CD4-positive, alpha-beta memory T cell (primary cell): ENCODE measurements around the gene NR3C2. TPM values are rescaled to one million over a fixed set of nuclear protein-coding genes. Genes with fewer than 3 reads are reported as not detected.

Experiments
- CTCF ChIA-PET: fragments of 350-600 bp; sonication (Branson Sonifier 250); formaldehyde crosslinking; loops from one replicate; lab custom pipeline; 2021; ENCODE audit warnings: inconsistent platforms; ENCODE audit not compliant: partially characterized antibody; lab: Charles Lee
- POLR2A ChIA-PET: fragments of 350-600 bp; sonication (Branson Sonifier 250); formaldehyde crosslinking; loops from one replicate; lab custom pipeline; 2021; ENCODE audit not compliant: partially characterized antibody; lab: Charles Lee
- DNase-seq, 5 donors: peaks; one replicate each; pipeline versions ENCODE4 v3.0.0 to v3.0.0-alpha.2; 2020 to 2022; ENCODE audit warnings: mixed read lengths in 1 of 5
- H3K27ac ChIP-seq: one replicate; pipeline ENCODE4 v1.7.0; 2013; ENCODE audit warnings: low read depth, low read length
- H3K27me3 ChIP-seq: 2 replicates; pipeline ENCODE4 v1.7.0; 2013; ENCODE audit warnings: mild to moderate bottlenecking, low read length, moderate library complexity; ENCODE audit not compliant: insufficient read depth
- H3K36me3 ChIP-seq: 2 replicates; pipeline ENCODE4 v1.7.0; 2013; ENCODE audit warnings: mild to moderate bottlenecking, low read length, moderate library complexity; ENCODE audit not compliant: insufficient read depth
- H3K4me1 ChIP-seq: 2 replicates; pipeline ENCODE4 v1.7.0; 2013; ENCODE audit warnings: mild to moderate bottlenecking, low read length, moderate library complexity; ENCODE audit not compliant: insufficient read depth
- H3K4me3 ChIP-seq, 2 donors: one replicate each; pipeline ENCODE4 v1.7.0; 2013; ENCODE audit warnings: low read length in 2 of 2, mild to moderate bottlenecking in 1 of 2
- H3K9me3 ChIP-seq, 2 donors: one replicate each; pipeline ENCODE4 v1.7.0; 2013; ENCODE audit warnings: low read length in 2 of 2, control low read depth in 1 of 2; ENCODE audit not compliant: control insufficient read depth in 1 of 2
- H3K27ac Mint-ChIP-seq, 7 donors: one replicate each; pipeline ENCODE4 v1.8.0; 2020 to 2021; ENCODE audit warnings: mixed read lengths in 7 of 7, mild to moderate bottlenecking in 6 of 7, inconsistent platforms in 3 of 7, moderate library complexity in 3 of 7
- H3K27me3 Mint-ChIP-seq, 2 donors: one replicate each; pipeline ENCODE4 v1.8.0; 2020 to 2021; ENCODE audit warnings: mixed read lengths in 2 of 2
- H3K36me3 Mint-ChIP-seq, 2 donors: one replicate each; pipeline ENCODE4 v1.8.0; 2020 to 2021; ENCODE audit warnings: mixed read lengths in 2 of 2, inconsistent platforms in 1 of 2, mild to moderate bottlenecking in 1 of 2
- H3K4me1 Mint-ChIP-seq, 4 donors: one replicate each; pipeline ENCODE4 v1.8.0; 2020 to 2021; ENCODE audit warnings: mixed read lengths in 4 of 4, mild to moderate bottlenecking in 1 of 4
- H3K4me3 Mint-ChIP-seq, 8 donors: one replicate each; pipeline ENCODE4 v1.8.0; 2020 to 2021; ENCODE audit warnings: mixed read lengths in 8 of 8, mild to moderate bottlenecking in 7 of 8, moderate library complexity in 6 of 8, inconsistent platforms in 3 of 8
- H3K9me3 Mint-ChIP-seq, 8 donors: one replicate each; pipeline ENCODE4 v1.8.0; 2020 to 2021; ENCODE audit warnings: mixed read lengths in 8 of 8, mild to moderate bottlenecking in 5 of 8, inconsistent platforms in 3 of 8, moderate library complexity in 1 of 8
- intact Hi-C: fragments of 100-400 bp; cut with micrococcal nuclease; formaldehyde crosslinking; loops from one replicate; pipeline ENCODE4 v1.15.1; 2023
- polyA plus RNA-seq, 2 donors: library from polyadenylated mRNA; unstranded; fragments of 300-500 nt; fragmentation: Illumina TruSeq; gene quantifications; one replicate each; pipeline ENCODE4 v1.2.3, GENCODE V29; 2021
- total RNA-seq, 2 experiments: library from RNA; stranded (reverse); gene quantifications; one replicate each; pipeline ENCODE4 v1.2.3, GENCODE V29; 2021

The NR3C2 gene
- total and polyA plus RNA-seq, 4 experiments from 2014 or later, result 4.9 to 50.9 (median 26.8) TPM

DNA sequence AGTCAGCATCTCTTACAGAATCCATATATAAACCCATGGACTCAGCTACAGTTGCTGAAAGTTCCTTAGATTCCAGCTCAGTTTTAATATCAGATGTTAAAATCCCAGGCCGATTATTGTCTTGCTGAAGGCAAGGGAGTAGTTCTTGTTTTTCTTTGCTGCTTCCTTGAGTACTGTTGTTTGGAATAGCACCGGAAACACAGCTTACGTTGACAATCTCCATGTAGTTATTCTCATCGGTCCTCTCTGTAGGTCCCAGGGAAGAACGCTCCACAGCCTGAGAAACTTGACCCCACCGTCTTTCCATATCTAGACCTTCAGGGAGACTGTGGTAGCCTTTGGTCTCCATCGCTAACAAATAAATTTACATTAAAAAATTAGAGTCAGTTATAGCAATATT, 5.7 kb downstream of the NR3C2 start:
- DNase-seq, result no peak
- Mint-ChIP-seq H3K4me1 (peaks cover 60 to 91% (median 71%) of the 10 kb centered on the region in 4 donors), H3K27ac (no peak overlapping the region), H3K36me3 (peaks cover 22 to 23% of the 10 kb centered on the region in 2 donors), H3K27me3 (no peaks in the 10 kb centered on the region), H3K9me3 (no peaks in the 10 kb centered on the region), H3K4me3 (peak overlapping the region in 3 of 8 donors; percentile 3 to 6 (median 6))
- no peak overlapping the region for H3K4me3 ChIP-seq
- H3K4me1 ChIP-seq, result peaks cover 83% of the 10 kb centered on the region
- no peak overlapping the region for H3K27ac ChIP-seq
- H3K36me3 ChIP-seq, result no peaks in the 10 kb centered on the region
- POLR2A ChIA-PET, result interaction anchor here (1.2 kb wide), 1 partner anchor 60 kb away, joined by 4 read pairs; no protein-coding TSS in a partner anchor
- intact Hi-C loops, result no loop called here
- no peaks in the 10 kb centered on the region for H3K9me3 ChIP-seq
- no peaks in the 10 kb centered on the region for H3K27me3 ChIP-seq
- CTCF ChIA-PET, result interaction anchor here (1.2 kb wide), 1 partner anchor 380 kb away, joined by 3 read pairs; no protein-coding TSS in a partner anchor

GRCh38 chr4:148435654-148436406, 6.4 kb downstream of the NR3C2 start:
- peak overlapping the region; percentile 4 to 80 (median 50) for H3K4me3 Mint-ChIP-seq
- Histone ChIP-seq H3K27ac (no peak overlapping the region), H3K4me3 (no peak overlapping the region), H3K4me1 (peaks cover 83% of the 10 kb centered on the region), H3K9me3 (no peaks in the 10 kb centered on the region), H3K27me3 (no peaks in the 10 kb centered on the region), H3K36me3 (no peaks in the 10 kb centered on the region)
- H3K27ac Mint-ChIP-seq, result peak overlapping the region in 1 of 7 donors; percentile 4
- H3K9me3 Mint-ChIP-seq, result no peaks in the 10 kb centered on the region
- intact Hi-C loops, result no loop called here
- CTCF ChIA-PET, result interaction anchor here (1.2 to 2.1 kb wide), 2 partner anchors 8 to 379 kb away, joined by 3 to 6 read pairs; no protein-coding TSS in a partner anchor
- no peak for DNase-seq
- POLR2A ChIA-PET, result interaction anchor here (1.2 to 5.2 kb wide), 2 partner anchors 7 to 60 kb away, joined by 4 to 28 read pairs; partner anchors contain the start of gene NR3C2
- H3K4me1 Mint-ChIP-seq, result peaks cover 62 to 91% (median 72%) of the 10 kb centered on the region in 4 donors
- H3K36me3 Mint-ChIP-seq, result peaks cover 22 to 23% of the 10 kb centered on the region in 2 donors
- H3K27me3 Mint-ChIP-seq, result no peaks in the 10 kb centered on the region

DNA sequence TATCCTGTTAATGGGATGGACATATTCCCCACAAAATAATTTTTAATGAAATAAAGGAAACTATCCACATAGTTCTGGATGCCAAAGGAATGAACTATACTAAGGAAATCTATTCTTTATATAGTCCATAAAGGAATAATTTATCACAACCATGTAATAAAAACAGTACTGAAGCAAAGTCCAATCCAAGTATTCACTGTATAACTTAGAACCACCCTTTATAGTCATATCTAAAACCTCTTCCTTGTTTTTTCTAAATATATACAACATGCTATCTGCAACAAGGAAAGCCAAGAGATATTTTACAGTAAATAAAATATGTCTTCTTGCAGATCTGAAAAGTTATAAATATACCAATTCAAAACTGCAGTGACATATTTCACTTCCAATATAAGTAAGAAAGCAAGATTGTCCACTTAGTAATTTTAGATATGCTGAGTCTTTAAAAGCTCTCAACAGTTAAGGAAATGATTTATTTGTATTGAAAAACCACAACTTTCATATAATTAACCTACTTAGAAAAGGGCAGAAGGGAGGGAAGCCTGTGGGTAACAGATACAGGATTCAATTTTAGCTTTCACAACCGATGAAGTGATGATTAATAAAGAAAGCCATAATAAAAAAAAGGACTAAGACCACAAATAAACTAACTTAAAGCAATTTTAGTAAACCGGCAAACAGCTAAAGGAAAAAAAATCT, 8.0 kb downstream of the NR3C2 start:
- Mint-ChIP-seq H3K4me1 (peaks cover 55 to 89% (median 67%) of the 10 kb centered on the region in 4 donors), H3K9me3 (no peaks in the 10 kb centered on the region), H3K4me3 (peak overlapping the region; percentile 67 to 82 (median 76)), H3K36me3 (peaks cover 22 to 23% of the 10 kb centered on the region in 2 donors), H3K27ac (peak overlapping the region in 2 of 7 donors; percentile 24 to 62), H3K27me3 (no peaks in the 10 kb centered on the region)
- H3K27me3 ChIP-seq, result no peaks in the 10 kb centered on the region
- DNase-seq, result peak in 1 of 5 donors; percentile 9
- POLR2A ChIA-PET, result interaction anchor here (5.2 kb wide), 1 partner anchor 8 kb away, joined by 28 read pairs; the partner anchor contains the start of gene NR3C2
- no peak overlapping the region for H3K27ac ChIP-seq
- CTCF ChIA-PET, result interaction anchor here (2.1 kb wide), 1 partner anchor 9 kb away, joined by 6 read pairs; no protein-coding TSS in a partner anchor
- H3K4me1 ChIP-seq, result peaks cover 75% of the 10 kb centered on the region
- no peaks in the 10 kb centered on the region for H3K9me3 ChIP-seq
- intact Hi-C loops, result no loop called here
- no peaks in the 10 kb centered on the region for H3K36me3 ChIP-seq
- no peak overlapping the region for H3K4me3 ChIP-seq

DNA sequence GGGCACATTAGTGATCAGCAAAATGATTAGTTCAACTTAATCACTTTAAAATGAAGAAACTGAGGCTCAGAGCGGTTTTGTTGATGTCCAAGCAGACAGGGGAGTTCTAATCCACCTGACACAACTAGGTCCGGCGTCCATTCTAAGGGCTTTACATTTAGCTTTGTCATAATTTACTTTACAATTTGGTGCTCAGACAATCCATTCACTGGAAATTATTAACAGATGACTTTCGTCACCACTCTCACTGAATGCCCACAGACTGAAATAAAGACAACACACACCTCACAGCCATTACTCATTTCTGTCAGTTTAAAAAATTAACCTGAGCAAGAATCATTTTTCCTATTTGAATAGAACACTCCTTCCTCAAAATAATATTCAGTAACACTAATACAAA, 10.8 kb downstream of the NR3C2 start:
- Histone ChIP-seq H3K4me3 (no peak overlapping the region), H3K36me3 (no peaks in the 10 kb centered on the region), H3K9me3 (no peaks in the 10 kb centered on the region), H3K27me3 (no peaks in the 10 kb centered on the region), H3K4me1 (peaks cover 69% of the 10 kb centered on the region), H3K27ac (no peak overlapping the region)
- intact Hi-C loops, result no loop called here
- peak overlapping the region in 5 of 8 donors; percentile 8 to 57 (median 25) for H3K4me3 Mint-ChIP-seq
- H3K27ac Mint-ChIP-seq, result no peak overlapping the region
- no peak for DNase-seq
- ChIA-PET POLR2A (interaction anchor here (0.6 to 5.2 kb wide), 2 partner anchors 11 to 150 kb away, joined by 4 to 28 read pairs; partner anchors contain the start of gene NR3C2), CTCF (no interaction called here)
- H3K27me3 Mint-ChIP-seq, result no peaks in the 10 kb centered on the region
- peaks cover 20 to 28% of the 10 kb centered on the region in 2 donors for H3K36me3 Mint-ChIP-seq
- H3K4me1 Mint-ChIP-seq, result peaks cover 60 to 93% (median 72%) of the 10 kb centered on the region in 4 donors
- no peaks in the 10 kb centered on the region for H3K9me3 Mint-ChIP-seq

GRCh38 chr4:148430854-148431253, 11.4 kb downstream of the NR3C2 start:
- H3K4me3 Mint-ChIP-seq, result peak overlapping the region in 4 of 8 donors; percentile 25 to 57 (median 26)
- H3K4me1 Mint-ChIP-seq, result peaks cover 60 to 93% (median 72%) of the 10 kb centered on the region in 4 donors
- no peaks in the 10 kb centered on the region for H3K9me3 ChIP-seq
- intact Hi-C loops, result no loop called here
- no peaks in the 10 kb centered on the region for H3K36me3 ChIP-seq
- CTCF ChIA-PET, result no interaction called here
- H3K27me3 Mint-ChIP-seq, result no peaks in the 10 kb centered on the region
- peak overlapping the region in 2 of 7 donors; percentile 7 to 51 for H3K27ac Mint-ChIP-seq
- POLR2A ChIA-PET, result interaction anchor here (5.2 kb wide), 1 partner anchor 12 kb away, joined by 28 read pairs; the partner anchor contains the start of gene NR3C2
- no peaks in the 10 kb centered on the region for H3K9me3 Mint-ChIP-seq
- H3K4me3 ChIP-seq, result no peak overlapping the region
- H3K27ac ChIP-seq, result no peak overlapping the region
- H3K36me3 Mint-ChIP-seq, result peaks cover 15 to 26% of the 10 kb centered on the region in 2 donors
- H3K4me1 ChIP-seq, result peaks cover 63% of the 10 kb centered on the region
- no peaks in the 10 kb centered on the region for H3K27me3 ChIP-seq
- DNase-seq, result no peak

- H3K27me3 ChIP-seq, result no peaks in the 10 kb centered on the region
- no peaks in the 10 kb centered on the region for H3K9me3 ChIP-seq
- CTCF ChIA-PET, result no interaction called here
- no peaks in the 10 kb centered on the region for H3K27me3 Mint-ChIP-seq
- H3K36me3 Mint-ChIP-seq, result peaks cover 0 to 15% of the 10 kb centered on the region in 2 donors
- no peaks in the 10 kb centered on the region for H3K9me3 Mint-ChIP-seq
- H3K4me3 Mint-ChIP-seq, result peak overlapping the region in 4 of 8 donors; percentile 1 to 47 (median 28)
- DNase-seq, result no peak
- no peak overlapping the region for H3K4me3 ChIP-seq
- intact Hi-C loops, result no loop called here
- peaks cover 51 to 89% (median 69%) of the 10 kb centered on the region in 4 donors for H3K4me1 Mint-ChIP-seq
- H3K27ac Mint-ChIP-seq, result no peak overlapping the region
- no peaks in the 10 kb centered on the region for H3K36me3 ChIP-seq
- peaks cover 53% of the 10 kb centered on the region for H3K4me1 ChIP-seq
- POLR2A ChIA-PET, result interaction anchor here (2.1 kb wide), 1 partner anchor 13 kb away, joined by 10 read pairs; the partner anchor contains the start of gene NR3C2
- H3K27ac ChIP-seq, result no peak overlapping the region
Observed at GRCh38 chr4:148429206-148429605, 13.0 kb downstream of the NR3C2 start.
